ENCODE measurements around the gene RNASET2.

DNA sequence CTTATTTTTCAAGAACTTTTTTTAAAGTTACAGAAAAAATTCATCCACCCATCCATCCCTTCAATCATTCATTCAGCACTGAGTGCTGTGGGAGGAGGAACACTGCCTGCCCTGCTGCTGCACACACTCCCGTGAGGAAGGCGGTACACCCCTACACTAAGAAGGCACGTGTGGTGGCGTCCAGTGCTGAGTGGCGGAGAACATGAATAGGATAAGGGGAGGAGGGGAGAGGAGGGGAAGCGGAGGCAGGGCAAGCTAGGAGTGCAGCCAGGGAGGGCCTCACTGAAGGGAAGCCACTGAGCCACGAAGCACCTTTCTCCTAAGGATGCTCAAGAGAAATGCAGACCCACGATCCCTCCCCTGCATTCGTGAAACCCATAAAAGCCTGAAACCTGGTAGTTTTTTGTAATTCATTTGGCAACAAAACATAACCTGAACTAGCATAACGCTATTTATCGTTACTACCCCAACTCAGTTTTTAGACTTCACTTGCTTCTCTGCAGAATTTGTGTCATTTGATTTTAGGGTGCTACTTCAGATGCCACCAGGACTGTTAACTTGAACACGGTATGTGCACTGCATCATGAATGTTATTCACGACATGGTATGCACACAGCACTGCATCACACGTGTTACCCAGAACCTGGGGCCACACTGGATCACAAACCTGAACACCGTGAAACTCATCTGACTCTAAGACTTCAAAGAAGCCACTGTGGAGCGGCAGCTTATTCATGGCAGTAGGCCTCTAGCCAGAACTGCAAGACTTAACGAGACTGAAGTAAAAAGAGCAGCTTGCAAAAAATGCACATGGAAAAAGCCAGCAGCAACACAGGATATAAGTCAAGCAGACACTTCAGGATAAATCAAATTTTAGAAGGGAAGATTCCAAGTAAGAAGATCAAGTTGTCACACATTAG is 3.5 kb downstream of the RNASET2 start:
- TF ChIP-seq, protein P1, sequence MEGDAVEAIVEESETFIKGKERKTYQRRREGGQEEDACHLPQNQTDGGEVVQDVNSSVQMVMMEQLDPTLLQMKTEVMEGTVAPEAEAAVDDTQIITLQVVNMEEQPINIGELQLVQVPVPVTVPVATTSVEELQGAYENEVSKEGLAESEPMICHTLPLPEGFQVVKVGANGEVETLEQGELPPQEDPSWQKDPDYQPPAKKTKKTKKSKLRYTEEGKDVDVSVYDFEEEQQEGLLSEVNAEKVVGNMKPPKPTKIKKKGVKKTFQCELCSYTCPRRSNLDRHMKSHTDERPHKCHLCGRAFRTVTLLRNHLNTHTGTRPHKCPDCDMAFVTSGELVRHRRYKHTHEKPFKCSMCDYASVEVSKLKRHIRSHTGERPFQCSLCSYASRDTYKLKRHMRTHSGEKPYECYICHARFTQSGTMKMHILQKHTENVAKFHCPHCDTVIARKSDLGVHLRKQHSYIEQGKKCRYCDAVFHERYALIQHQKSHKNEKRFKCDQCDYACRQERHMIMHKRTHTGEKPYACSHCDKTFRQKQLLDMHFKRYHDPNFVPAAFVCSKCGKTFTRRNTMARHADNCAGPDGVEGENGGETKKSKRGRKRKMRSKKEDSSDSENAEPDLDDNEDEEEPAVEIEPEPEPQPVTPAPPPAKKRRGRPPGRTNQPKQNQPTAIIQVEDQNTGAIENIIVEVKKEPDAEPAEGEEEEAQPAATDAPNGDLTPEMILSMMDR (IDR thresholded peaks at IDR 0.05): no peak
- no peak for TF ChIP-seq POLR2A (IDR thresholded peaks at IDR 0.05)

Measured in lower leg skin (tissue), 3 donors.